ENCODE data around the gene LYST. TPM values are rescaled to one million over a fixed set of nuclear protein-coding genes. Genes with fewer than 3 reads are reported as not detected.

The LYST gene
- total and polyA plus RNA-seq, 10 of the 15 experiments (the other 5 are each of a cell fraction or from before 2014, with no cell fraction given): 3.3 to 28.1 (median 5.6) TPM

DNA sequence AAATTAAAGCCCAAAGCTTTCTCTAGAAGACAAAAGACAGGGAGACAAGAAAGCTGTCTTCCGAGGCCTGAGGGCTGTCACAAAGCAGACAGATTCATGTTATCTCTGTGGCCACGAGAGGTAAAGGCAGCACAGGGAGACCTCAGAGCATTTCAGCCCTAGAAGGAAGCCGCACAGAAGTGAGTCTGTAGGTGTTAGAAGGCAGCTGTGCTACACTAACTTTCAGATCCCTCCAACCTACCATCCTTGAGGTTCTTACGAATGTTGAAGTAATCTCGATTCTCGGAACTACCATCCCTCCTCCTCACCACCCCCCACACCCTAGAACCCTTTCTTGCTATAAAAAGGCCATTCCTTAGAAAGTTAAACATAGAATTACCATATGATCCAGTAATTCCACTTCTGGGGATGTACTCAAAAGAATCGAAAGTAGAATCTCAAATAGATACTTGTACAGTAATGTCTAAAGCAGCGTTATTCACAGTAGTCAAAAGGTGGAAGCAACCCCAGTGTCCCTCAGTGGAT is 21.5 kb upstream of the LYST start (continued):
- TF ChIP-seq, protein P1, sequence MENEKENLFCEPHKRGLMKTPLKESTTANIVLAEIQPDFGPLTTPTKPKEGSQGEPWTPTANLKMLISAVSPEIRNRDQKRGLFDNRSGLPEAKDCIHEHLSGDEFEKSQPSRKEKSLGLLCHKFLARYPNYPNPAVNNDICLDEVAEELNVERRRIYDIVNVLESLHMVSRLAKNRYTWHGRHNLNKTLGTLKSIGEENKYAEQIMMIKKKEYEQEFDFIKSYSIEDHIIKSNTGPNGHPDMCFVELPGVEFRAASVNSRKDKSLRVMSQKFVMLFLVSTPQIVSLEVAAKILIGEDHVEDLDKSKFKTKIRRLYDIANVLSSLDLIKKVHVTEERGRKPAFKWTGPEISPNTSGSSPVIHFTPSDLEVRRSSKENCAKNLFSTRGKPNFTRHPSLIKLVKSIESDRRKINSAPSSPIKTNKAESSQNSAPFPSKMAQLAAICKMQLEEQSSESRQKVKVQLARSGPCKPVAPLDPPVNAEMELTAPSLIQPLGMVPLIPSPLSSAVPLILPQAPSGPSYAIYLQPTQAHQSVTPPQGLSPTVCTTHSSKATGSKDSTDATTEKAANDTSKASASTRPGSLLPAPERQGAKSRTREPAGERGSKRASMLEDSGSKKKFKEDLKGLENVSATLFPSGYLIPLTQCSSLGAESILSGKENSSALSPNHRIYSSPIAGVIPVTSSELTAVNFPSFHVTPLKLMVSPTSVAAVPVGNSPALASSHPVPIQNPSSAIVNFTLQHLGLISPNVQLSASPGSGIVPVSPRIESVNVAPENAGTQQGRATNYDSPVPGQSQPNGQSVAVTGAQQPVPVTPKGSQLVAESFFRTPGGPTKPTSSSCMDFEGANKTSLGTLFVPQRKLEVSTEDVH (IDR thresholded peaks at IDR 0.05; ENCODE audit: low read depth, partially characterized antibody): no peak
- TF ChIP-seq FOS (IDR thresholded peaks at IDR 0.05; ENCODE audit: borderline replicate concordance, extremely low read depth, insufficient read length) (no peak), NFIC (IDR thresholded peaks at IDR 0.05; ENCODE audit: low read depth, low read length) (peak; percentile 88), IKZF1 (conservative IDR thresholded peaks at IDR 0.05) (peak; percentile 87), SIN3A (IDR thresholded peaks at IDR 0.05; ENCODE audit: low read depth, low read length) (no peak), BRCA1 (IDR thresholded peaks at IDR 0.05; ENCODE audit: low read depth, low read length) (no peak), EP300 (IDR thresholded peaks at IDR 0.05; ENCODE audit: borderline replicate concordance in 1 of 2, control insufficient read depth in 1 of 2, low read depth in 2 of 2, low read length in 2 of 2) (peak; percentile 63 to 64; a peak in 2 of 4 replicates), RFX5 (IDR thresholded peaks at IDR 0.05; ENCODE audit: low read depth, low read length) (no peak), KLF5 (IDR thresholded peaks at IDR 0.05; ENCODE audit: partially characterized antibody) (no peak), STAT1 (conservative IDR thresholded peaks at IDR 0.05) (no peak), MTA2 (IDR thresholded peaks at IDR 0.05; ENCODE audit: low read depth) (peak; percentile 70; the same call in 1 of the 2 replicates), POLR2A (IDR thresholded peaks at IDR 0.05; ENCODE audit: low read depth, low read length) (peak; percentile 46; the same call in 1 of the 2 replicates)
- TF ChIP-seq, protein P2, sequence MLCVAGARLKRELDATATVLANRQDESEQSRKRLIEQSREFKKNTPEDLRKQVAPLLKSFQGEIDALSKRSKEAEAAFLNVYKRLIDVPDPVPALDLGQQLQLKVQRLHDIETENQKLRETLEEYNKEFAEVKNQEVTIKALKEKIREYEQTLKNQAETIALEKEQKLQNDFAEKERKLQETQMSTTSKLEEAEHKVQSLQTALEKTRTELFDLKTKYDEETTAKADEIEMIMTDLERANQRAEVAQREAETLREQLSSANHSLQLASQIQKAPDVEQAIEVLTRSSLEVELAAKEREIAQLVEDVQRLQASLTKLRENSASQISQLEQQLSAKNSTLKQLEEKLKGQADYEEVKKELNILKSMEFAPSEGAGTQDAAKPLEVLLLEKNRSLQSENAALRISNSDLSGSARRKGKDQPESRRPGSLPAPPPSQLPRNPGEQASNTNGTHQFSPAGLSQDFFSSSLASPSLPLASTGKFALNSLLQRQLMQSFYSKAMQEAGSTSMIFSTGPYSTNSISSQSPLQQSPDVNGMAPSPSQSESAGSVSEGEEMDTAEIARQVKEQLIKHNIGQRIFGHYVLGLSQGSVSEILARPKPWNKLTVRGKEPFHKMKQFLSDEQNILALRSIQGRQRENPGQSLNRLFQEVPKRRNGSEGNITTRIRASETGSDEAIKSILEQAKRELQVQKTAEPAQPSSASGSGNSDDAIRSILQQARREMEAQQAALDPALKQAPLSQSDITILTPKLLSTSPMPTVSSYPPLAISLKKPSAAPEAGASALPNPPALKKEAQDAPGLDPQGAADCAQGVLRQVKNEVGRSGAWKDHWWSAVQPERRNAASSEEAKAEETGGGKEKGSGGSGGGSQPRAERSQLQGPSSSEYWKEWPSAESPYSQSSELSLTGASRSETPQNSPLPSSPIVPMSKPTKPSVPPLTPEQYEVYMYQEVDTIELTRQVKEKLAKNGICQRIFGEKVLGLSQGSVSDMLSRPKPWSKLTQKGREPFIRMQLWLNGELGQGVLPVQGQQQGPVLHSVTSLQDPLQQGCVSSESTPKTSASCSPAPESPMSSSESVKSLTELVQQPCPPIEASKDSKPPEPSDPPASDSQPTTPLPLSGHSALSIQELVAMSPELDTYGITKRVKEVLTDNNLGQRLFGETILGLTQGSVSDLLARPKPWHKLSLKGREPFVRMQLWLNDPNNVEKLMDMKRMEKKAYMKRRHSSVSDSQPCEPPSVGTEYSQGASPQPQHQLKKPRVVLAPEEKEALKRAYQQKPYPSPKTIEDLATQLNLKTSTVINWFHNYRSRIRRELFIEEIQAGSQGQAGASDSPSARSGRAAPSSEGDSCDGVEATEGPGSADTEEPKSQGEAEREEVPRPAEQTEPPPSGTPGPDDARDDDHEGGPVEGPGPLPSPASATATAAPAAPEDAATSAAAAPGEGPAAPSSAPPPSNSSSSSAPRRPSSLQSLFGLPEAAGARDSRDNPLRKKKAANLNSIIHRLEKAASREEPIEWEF (IDR thresholded peaks at IDR 0.05; ENCODE audit: insufficient replicate concordance, low read depth, low read length): no peak
- TF ChIP-seq, protein P3, sequence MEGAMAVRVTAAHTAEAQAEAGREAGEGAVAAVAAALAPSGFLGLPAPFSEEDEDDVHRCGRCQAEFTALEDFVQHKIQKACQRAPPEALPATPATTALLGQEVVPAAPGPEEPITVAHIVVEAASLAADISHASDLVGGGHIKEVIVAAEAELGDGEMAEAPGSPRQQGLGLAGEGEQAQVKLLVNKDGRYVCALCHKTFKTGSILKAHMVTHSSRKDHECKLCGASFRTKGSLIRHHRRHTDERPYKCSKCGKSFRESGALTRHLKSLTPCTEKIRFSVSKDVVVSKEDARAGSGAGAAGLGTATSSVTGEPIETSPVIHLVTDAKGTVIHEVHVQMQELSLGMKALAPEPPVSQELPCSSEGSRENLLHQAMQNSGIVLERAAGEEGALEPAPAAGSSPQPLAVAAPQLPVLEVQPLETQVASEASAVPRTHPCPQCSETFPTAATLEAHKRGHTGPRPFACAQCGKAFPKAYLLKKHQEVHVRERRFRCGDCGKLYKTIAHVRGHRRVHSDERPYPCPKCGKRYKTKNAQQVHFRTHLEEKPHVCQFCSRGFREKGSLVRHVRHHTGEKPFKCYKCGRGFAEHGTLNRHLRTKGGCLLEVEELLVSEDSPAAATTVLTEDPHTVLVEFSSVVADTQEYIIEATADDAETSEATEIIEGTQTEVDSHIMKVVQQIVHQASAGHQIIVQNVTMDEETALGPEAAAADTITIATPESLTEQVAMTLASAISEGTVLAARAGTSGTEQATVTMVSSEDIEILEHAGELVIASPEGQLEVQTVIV (IDR thresholded peaks at IDR 0.05; ENCODE audit: borderline replicate concordance, partially characterized antibody): no peak
- TF ChIP-seq, protein P4, sequence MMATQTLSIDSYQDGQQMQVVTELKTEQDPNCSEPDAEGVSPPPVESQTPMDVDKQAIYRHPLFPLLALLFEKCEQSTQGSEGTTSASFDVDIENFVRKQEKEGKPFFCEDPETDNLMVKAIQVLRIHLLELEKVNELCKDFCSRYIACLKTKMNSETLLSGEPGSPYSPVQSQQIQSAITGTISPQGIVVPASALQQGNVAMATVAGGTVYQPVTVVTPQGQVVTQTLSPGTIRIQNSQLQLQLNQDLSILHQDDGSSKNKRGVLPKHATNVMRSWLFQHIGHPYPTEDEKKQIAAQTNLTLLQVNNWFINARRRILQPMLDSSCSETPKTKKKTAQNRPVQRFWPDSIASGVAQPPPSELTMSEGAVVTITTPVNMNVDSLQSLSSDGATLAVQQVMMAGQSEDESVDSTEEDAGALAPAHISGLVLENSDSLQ (IDR thresholded peaks at IDR 0.05): peak; percentile 42; the same call in 1 of the 2 replicates
